ENCODE measurements around the gene RHO.

The RHO gene

GRCh38 chr3:129562803-129563202, 34.4 kb downstream of the RHO start:
- no peak overlapping the region for H3K27ac ChIP-seq (ENCODE audit: low read depth, low read length)
- H3K36me3 ChIP-seq (ENCODE audit: control insufficient read depth, insufficient read depth, low read length): peaks cover 6% of the 10 kb centered on the region
- no peaks in the 10 kb centered on the region for H3K27me3 ChIP-seq (ENCODE audit: control insufficient read depth, insufficient read depth, low read length)
- H3K4me3 ChIP-seq (ENCODE audit: low read length): no peak overlapping the region
- no peak overlapping the region for H3K9ac ChIP-seq (ENCODE audit: low read length)
- H3K4me1 ChIP-seq (ENCODE audit: control insufficient read depth, insufficient read depth, low read length): peaks cover 21% of the 10 kb centered on the region

DNA sequence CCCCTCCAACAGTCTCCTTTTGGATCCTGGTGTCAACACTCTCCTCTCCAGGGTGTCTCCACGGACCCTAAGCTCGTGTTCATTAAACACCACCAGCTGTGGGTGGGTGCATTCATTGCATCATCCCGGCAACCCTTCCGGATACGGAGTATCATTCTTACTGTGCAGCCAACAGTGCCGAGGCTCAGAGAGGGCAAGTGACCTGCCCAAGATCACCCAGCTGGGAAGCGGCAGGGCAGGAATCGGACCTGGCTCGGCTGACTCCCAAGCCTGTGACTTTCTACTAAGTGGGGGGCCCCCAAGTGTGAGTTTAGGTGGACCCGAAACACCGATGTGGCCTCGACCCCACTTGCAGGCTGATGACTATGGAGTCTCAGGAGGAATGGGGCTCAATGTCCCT, 34.9 kb downstream of the RHO start:
- Histone ChIP-seq H3K27me3 (ENCODE audit: control insufficient read depth, insufficient read depth, low read length) (no peaks in the 10 kb centered on the region), H3K27ac (ENCODE audit: low read depth, low read length) (no peak overlapping the region), H3K4me1 (ENCODE audit: control insufficient read depth, insufficient read depth, low read length) (peaks cover 21% of the 10 kb centered on the region), H3K36me3 (ENCODE audit: control insufficient read depth, insufficient read depth, low read length) (peaks cover 6% of the 10 kb centered on the region), H3K9ac (ENCODE audit: low read length) (no peak overlapping the region), H3K4me3 (ENCODE audit: low read length) (no peak overlapping the region)

DNA sequence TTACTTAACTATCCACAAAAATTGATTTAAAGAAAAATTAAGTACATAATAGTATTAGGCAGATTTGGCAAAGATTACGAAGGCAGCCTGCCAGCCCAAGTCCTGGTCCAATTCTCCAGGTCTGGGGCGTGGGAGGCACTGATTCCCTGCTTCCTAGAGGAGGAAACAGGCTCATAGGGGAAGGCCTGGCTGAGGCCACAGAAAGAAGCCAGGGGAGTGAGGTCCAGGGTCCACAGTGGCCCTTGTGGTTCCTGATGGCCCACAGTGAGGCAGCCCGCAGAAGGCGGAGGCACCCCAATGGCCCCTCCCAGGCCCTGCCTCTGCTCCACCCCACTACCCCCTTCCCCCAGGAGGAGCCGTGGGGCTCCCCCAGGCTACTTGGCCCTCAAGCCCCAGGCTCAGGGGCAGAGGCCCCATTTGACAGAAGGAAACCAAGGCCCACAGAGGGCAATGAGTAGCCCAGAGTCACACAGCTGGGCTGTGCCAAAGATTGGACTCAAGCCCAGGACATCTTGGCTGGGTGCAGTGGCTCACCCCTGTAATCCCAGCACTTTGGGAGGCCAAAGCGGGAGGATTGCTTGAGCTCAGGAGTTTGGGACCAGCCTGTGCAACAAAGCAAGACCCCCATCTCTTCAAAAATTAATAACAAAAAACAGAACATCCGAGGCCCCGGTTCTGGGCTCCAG, 35.6 kb downstream of the RHO start:
- Histone ChIP-seq H3K27ac (ENCODE audit: low read depth, low read length) (no peak overlapping the region), H3K27me3 (ENCODE audit: control insufficient read depth, insufficient read depth, low read length) (no peaks in the 10 kb centered on the region), H3K4me3 (ENCODE audit: low read length) (no peak overlapping the region), H3K36me3 (ENCODE audit: control insufficient read depth, insufficient read depth, low read length) (peaks cover 6% of the 10 kb centered on the region), H3K9ac (ENCODE audit: low read length) (no peak overlapping the region), H3K4me1 (ENCODE audit: control insufficient read depth, insufficient read depth, low read length) (peaks cover 21% of the 10 kb centered on the region)

GRCh38 chr3:129564981-129565644, 36.7 kb downstream of the RHO start:
- H3K27me3 ChIP-seq (ENCODE audit: control insufficient read depth, insufficient read depth, low read length): no peaks in the 10 kb centered on the region
- H3K4me1 ChIP-seq (ENCODE audit: control insufficient read depth, insufficient read depth, low read length): peaks cover 21% of the 10 kb centered on the region
- no peak overlapping the region for H3K9ac ChIP-seq (ENCODE audit: low read length)
- H3K27ac ChIP-seq (ENCODE audit: low read depth, low read length): no peak overlapping the region
- no peak overlapping the region for H3K4me3 ChIP-seq (ENCODE audit: low read length)
- peaks cover 6% of the 10 kb centered on the region for H3K36me3 ChIP-seq (ENCODE audit: control insufficient read depth, insufficient read depth, low read length)

- H3K36me3 ChIP-seq (ENCODE audit: control insufficient read depth, insufficient read depth, low read length): peaks cover 6% of the 10 kb centered on the region
- peaks cover 14% of the 10 kb centered on the region for H3K4me1 ChIP-seq (ENCODE audit: control insufficient read depth, insufficient read depth, low read length)
- H3K27ac ChIP-seq (ENCODE audit: low read depth, low read length): no peak overlapping the region
- H3K9ac ChIP-seq (ENCODE audit: low read length): no peak overlapping the region
- no peak overlapping the region for H3K4me3 ChIP-seq (ENCODE audit: low read length)
- H3K27me3 ChIP-seq (ENCODE audit: control insufficient read depth, insufficient read depth, low read length): no peaks in the 10 kb centered on the region
Observed at GRCh38 chr3:129565902-129566301, 37.5 kb downstream of the RHO start.

DNA sequence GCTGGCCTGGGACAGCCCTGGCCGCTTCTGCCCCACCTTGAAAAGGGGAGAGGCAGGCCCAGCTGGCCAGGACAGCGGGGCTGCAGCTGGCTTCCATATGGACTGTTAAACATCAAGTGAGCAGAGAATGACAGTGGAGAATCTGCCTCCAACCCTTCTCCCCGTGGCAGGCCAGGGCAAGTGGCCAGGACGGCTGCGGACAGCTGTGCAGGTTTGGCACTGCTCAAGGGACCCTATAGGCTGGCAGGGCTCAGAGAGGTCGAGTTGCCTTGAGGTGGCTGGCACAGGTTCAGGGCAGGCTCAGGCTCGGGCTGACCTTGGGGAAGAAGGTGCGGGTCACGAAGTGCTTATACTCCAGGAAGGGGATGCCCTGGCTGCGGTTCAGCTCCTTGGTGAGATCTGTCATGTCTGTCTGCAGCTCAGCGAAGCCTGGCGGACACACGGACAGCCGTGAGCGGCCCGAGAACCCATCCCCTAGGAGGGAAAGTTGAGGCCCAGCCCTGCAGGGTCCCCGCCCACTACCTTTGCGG, 38.8 kb downstream of the RHO start:
- Histone ChIP-seq H3K9ac (ENCODE audit: low read length) (no peak overlapping the region), H3K4me3 (ENCODE audit: low read length) (no peak overlapping the region), H3K27me3 (ENCODE audit: control insufficient read depth, insufficient read depth, low read length) (no peaks in the 10 kb centered on the region), H3K27ac (ENCODE audit: low read depth, low read length) (no peak overlapping the region), H3K4me1 (ENCODE audit: control insufficient read depth, insufficient read depth, low read length) (peaks cover 4% of the 10 kb centered on the region), H3K36me3 (ENCODE audit: control insufficient read depth, insufficient read depth, low read length) (peaks cover 6% of the 10 kb centered on the region)

- Histone ChIP-seq H3K4me1 (ENCODE audit: control insufficient read depth, insufficient read depth, low read length) (peaks cover 4% of the 10 kb centered on the region), H3K9ac (ENCODE audit: low read length) (no peak overlapping the region), H3K27me3 (ENCODE audit: control insufficient read depth, insufficient read depth, low read length) (no peaks in the 10 kb centered on the region), H3K4me3 (ENCODE audit: low read length) (no peak overlapping the region), H3K36me3 (ENCODE audit: control insufficient read depth, insufficient read depth, low read length) (peaks cover 3% of the 10 kb centered on the region), H3K27ac (ENCODE audit: low read depth, low read length) (no peak overlapping the region)
Observed at GRCh38 chr3:129567939-129568338, 39.5 kb downstream of the RHO start.

DNA sequence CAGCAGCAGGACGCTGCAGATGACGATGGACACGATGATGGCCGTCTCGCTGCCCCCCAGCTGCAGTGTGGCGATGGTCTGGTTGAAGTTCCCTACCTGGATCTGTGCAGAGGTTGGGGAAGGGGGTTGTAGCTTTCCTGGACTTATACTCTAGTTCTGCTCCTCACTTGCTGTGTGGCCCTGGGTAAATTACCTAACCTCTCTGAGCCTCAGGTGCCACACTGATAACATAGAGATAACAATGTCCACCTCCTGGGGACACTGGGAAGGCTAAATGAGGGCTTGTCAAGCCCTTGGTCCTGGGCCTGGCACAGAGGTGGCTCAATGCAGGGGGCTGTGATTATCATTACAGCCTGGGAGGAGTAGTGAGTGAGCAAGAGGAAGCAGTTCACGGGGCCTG, 41.4 kb downstream of the RHO start:
- no peak overlapping the region for H3K27ac ChIP-seq (ENCODE audit: low read depth, low read length)
- peaks cover 3% of the 10 kb centered on the region for H3K36me3 ChIP-seq (ENCODE audit: control insufficient read depth, insufficient read depth, low read length)

GRCh38 chr3:129571605-129572547, 43.4 kb downstream of the RHO start:
- H3K4me1 ChIP-seq (ENCODE audit: control insufficient read depth, insufficient read depth, low read length): peaks cover 1% of the 10 kb centered on the region
- no peaks in the 10 kb centered on the region for H3K27me3 ChIP-seq (ENCODE audit: control insufficient read depth, insufficient read depth, low read length)
- H3K4me3 ChIP-seq (ENCODE audit: low read length): no peak overlapping the region
- H3K36me3 ChIP-seq (ENCODE audit: control insufficient read depth, insufficient read depth, low read length): no peaks in the 10 kb centered on the region
- H3K9ac ChIP-seq (ENCODE audit: low read length): no peak overlapping the region
- H3K27ac ChIP-seq (ENCODE audit: low read depth, low read length): no peak overlapping the region

More for the DNA sequence above, 41.4 kb downstream of the RHO start:
- Histone ChIP-seq H3K9ac (ENCODE audit: low read length) (no peak overlapping the region), H3K27me3 (ENCODE audit: control insufficient read depth, insufficient read depth, low read length) (no peaks in the 10 kb centered on the region), H3K4me1 (ENCODE audit: control insufficient read depth, insufficient read depth, low read length) (peaks cover 4% of the 10 kb centered on the region), H3K4me3 (ENCODE audit: low read length) (no peak overlapping the region)

DNA sequence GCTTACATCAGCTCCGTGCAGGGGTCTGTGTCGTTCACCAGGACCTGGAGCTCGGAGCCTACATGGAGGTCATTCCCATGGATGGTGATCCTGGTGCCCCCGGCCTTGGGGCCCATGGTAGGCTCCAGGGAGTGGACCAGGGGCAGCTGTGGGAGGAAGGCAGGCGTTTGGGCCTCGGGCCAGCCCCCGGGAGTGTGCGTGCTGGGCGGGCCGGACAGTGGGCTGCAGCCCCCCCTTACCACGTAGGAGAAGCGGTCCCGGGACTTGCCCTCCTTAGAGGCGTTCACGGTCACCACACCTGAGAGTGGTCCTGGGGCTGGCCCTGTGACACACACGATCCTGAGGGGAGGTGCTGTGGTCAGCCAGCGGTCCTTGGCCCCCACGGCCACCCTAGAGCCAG, 44.2 kb downstream of the RHO start:
- no peaks in the 10 kb centered on the region for H3K4me1 ChIP-seq (ENCODE audit: control insufficient read depth, insufficient read depth, low read length)
- H3K4me3 ChIP-seq (ENCODE audit: low read length): no peak overlapping the region
- H3K27me3 ChIP-seq (ENCODE audit: control insufficient read depth, insufficient read depth, low read length): no peaks in the 10 kb centered on the region
- H3K9ac ChIP-seq (ENCODE audit: low read length): no peak overlapping the region
- no peaks in the 10 kb centered on the region for H3K36me3 ChIP-seq (ENCODE audit: control insufficient read depth, insufficient read depth, low read length)
- no peak overlapping the region for H3K27ac ChIP-seq (ENCODE audit: low read depth, low read length)

GRCh38 chr3:129573493-129573892, 45.1 kb downstream of the RHO start:
- Histone ChIP-seq H3K36me3 (ENCODE audit: control insufficient read depth, insufficient read depth, low read length) (no peaks in the 10 kb centered on the region), H3K4me3 (ENCODE audit: low read length) (no peak overlapping the region), H3K4me1 (ENCODE audit: control insufficient read depth, insufficient read depth, low read length) (no peaks in the 10 kb centered on the region), H3K27ac (ENCODE audit: low read depth, low read length) (no peak overlapping the region), H3K9ac (ENCODE audit: low read length) (no peak overlapping the region), H3K27me3 (ENCODE audit: control insufficient read depth, insufficient read depth, low read length) (no peaks in the 10 kb centered on the region)

- Histone ChIP-seq H3K36me3 (ENCODE audit: control insufficient read depth, insufficient read depth, low read length) (no peaks in the 10 kb centered on the region), H3K4me1 (ENCODE audit: control insufficient read depth, insufficient read depth, low read length) (no peaks in the 10 kb centered on the region), H3K27me3 (ENCODE audit: control insufficient read depth, insufficient read depth, low read length) (no peaks in the 10 kb centered on the region), H3K4me3 (ENCODE audit: low read length) (no peak overlapping the region), H3K27ac (ENCODE audit: low read depth, low read length) (no peak overlapping the region), H3K9ac (ENCODE audit: low read length) (no peak overlapping the region)
Observed at GRCh38 chr3:129574206-129574605, 45.8 kb downstream of the RHO start.

All from rectal smooth muscle tissue (tissue), 1 donor.